HG02610 (cell line): ENCODE measurements around the gene NID2.

Experiments used
- ATAC-seq: cut with Tn5 transposase; IDR thresholded peaks from one replicate; pipeline ENCODE4 v1.9.1; 2021; ENCODE audit warnings: mild to moderate bottlenecking, moderate library complexity; ENCODE audit not compliant: unreplicated experiment

The NID2 gene

DNA sequence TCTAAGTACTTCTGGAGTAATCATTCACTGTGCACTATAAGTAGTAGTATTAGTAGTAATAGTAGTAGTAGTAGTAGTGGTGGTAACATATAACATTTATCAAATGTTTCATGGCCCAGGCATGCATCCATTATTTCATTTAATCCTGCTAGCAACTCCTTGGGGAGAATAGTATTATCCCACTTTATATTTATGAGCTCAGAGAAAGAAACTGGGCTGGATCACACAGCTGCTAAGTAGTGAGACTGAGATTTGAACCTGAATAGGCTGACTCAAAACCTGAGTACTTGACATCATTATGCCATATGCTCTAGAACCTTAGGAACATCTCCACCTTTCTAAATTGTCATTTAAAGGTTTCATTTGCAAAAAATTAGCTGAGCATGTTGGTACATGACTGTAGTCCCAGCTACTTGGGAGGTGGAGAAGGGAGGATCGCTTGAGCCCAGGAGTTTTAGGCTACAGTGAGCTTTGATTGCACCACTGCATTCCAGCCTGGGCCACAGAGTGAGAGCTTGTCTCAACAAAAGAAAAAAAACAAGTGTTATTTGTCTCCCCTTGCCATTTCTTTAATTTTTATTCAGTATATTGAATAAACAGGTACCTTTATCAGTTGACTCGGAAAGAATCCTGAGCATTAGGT, 11.4 kb upstream of the NID2 start:
- no peak for ATAC-seq

DNA sequence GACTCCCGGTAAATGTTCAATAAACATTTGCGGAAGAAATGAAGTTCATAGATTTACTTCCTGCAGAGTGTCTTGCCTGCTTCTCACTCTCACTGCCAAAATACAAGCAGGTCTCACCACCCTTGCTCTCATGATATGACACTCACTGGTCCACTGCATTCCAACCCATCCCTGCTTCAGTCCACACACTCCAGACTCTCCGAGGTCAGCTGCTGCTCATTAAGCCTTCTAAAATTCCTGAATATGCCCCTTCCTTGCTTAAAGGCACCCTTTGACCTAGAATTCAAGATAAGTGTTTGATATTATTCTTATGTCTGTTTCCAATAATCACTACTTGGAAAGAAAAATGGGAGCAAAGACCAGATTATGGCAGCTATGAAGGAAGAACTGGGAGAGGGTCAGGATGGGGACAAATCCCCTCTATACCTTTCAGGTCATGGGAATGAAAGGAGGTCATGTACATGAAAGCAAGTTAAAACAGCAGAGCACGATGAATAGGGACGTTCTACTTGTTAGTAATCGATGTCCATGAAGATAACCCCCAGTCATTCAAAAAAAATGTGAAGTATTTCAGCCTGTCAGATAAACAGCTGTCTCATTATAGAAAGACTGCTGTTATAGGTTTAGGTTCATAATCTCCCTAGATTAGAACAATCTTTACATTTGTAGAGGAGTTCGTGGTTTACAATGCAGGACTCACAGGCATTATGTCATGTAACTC, 10.5 kb upstream of the NID2 start:
- ATAC-seq = no peak

DNA sequence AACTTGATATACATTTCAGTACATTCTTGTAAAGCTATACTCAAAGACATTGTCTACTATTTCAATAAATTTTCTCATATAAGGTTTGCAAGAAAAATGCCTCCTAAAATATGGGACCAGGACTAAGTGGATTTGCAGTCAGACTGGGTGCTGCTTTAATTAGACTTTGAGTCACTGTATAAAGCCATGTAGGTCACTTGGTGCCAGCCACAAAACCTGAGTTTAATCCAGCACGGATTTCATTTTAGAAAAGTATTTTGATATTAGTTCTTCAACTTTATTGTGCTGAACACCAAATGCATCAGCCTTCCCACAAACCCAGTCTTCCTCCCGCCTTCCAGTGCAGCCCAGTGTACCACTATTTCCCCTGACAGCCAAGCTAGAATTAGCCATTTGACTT, 9.9 kb upstream of the NID2 start:
- ATAC-seq = no peak

DNA sequence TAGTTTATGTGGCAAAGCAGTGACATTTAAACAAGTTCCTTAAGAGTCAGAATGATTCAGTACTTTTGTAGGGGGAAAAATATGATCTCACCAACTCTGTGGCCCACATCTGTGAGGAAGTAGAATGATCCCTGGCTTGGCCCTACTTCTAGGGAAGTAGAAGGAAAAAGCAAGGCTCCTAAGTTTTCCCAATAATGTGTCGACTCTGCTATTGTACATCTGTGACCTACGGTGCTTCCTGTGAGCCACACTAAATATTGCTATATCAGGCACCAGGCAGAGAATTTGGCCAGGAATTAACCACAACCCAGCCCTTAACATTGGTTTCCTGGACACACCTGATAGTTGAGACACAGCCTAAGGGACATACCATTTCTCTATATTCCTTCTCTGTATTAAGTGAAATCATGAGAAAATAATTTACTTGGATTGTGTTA, 9.3 kb upstream of the NID2 start:
- ATAC-seq = no peak

DNA sequence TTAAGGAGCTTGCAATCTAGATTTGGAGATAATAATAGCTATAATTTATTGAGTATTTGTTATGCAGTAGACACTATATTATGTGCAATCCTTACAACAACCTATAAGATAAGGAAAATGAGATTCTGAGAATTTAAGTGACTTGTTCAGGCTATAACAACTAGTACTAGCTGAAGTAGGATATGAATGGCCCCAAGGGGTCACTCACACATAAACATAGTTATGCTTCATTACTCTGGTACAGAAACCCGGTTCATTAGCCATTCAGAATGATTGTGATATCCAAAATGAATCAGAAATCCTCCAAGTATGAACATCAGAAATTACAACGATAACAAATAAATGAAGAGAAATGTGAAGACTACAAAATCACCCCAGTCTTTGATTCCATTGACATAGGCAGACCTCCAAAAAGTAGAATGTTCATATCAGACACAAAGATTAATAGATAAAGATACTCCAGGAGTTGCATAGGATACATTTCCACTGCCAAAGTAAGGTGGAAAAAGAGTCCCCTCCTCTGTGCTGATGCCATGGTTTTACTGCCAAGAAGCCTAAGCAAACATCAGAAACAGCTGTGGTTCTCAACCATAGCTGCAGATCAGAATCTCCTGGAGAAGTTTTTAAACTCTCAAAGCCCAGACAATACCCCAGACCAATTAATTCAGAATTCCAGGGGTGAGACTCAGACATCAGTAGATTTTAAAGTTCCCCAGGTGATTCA, 8.6 kb upstream of the NID2 start:
- no peak for ATAC-seq

DNA sequence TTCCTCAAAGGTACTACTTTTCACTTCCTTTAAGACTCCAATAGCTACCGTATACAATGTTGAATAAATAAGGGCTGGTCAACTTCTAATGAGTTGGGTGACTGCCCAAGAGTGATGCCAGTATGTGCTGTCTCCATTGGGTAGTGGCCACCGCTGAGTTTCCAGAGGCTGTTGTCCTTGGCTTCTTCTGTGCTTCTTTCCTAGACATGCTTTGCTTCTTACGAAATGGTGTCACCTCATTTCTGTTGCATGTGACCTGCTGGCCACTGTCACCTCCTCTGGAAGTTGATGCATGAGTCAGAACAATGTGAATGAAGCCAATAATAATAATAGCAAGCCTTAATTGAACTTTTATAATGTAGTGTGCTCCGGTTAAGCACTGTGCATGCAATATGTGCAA, 7.5 kb upstream of the NID2 start:
- no peak for ATAC-seq

DNA sequence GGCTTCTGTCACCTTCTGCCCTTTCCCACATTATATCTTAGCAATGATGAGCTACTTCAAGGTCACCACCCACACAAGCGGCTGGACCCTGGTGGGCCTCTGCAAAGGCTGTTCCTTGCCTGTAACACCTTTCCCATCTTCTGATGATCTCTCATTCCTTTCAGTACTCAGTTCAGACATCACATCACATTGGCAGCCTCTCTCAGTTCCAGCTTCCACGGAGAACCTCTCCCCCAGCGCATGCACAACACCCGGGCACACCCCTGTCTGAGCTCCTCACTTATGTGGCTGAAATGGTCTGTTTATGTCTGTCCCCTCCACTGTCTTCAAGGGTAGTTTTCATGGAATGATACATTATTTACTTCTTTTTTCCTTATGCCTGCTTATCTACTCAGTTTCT, 6.5 kb upstream of the NID2 start:
- no peak for ATAC-seq

DNA sequence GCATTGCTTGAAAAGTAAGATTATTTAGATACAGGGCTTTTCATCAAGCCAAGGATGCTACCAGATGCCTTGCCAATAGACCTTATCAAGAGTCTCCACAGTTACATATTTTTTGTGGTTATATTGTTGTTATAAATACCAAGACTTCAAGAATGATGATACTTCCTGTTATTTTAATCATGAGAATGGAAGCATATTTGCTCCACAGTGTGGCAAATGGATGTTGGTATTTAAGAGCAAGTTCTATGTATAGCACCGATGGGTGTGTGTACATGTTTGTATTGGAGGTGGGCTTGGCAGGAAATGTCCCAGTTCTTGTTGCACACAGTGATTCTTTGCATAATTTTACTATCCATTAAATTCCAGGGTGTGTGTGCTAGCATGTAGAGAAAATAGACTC, 4.4 kb upstream of the NID2 start:
- no peak for ATAC-seq

DNA sequence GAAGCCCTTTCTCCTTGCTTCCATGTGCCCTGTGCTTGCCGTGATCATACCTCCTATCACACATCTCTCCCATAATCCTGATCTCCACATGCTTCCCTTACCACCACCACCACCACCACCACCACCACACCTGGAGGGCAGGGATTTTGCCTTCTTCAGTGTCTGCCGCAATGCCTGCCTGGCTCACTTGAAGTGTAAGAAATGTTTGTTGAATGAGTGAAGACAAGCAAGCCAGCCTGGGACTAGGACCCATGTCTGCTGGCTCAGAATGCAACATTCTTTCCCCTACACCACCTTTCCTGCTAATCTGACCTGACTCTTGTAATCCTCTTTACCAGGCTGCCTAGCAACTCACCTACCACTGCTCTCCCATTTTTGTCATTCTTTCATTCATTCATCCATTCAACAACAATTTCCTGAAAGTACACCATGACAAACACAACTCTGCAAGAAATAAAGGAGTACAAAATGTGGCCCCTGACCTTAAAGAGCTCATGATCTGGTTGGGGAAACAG, 3.5 kb upstream of the NID2 start:
- no peak for ATAC-seq

DNA sequence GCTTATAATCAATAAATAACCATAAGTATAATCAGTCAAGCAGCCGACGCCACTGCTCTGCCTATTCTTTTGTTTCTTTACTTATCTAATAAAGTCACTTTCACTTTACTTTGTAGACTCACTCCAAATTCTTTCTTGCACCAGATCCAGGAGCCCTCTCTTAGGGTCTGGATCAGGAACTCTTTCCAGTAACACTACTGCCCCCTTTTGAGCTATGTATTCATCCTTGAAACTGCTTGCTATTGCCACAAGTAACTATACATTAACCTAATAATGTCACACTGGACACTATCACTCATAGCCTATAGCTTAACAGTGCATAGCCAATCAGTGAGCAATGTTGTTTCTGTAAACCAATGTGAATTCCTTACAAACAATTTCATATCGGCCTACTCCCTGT, 2.8 kb upstream of the NID2 start:
- ATAC-seq = no peak

DNA sequence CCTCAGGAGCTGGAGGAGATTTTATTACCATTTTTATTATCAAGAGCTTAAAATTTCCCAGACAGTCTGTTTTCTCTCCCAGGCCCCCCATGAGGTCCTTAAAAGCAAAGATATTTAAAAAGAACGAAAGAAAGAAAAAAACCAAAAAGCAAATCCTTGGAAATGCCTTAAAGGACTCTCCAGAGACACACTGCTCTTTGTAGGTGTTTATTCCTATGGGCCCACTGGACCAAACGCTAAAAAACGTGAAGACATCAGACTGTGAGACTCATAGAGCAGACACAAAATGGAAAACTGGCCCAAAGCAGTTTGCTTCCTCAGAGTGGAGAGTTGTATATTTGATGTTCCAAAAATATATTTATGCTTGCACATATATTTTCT, 1.2 kb upstream of the NID2 start:
- no peak for ATAC-seq

DNA sequence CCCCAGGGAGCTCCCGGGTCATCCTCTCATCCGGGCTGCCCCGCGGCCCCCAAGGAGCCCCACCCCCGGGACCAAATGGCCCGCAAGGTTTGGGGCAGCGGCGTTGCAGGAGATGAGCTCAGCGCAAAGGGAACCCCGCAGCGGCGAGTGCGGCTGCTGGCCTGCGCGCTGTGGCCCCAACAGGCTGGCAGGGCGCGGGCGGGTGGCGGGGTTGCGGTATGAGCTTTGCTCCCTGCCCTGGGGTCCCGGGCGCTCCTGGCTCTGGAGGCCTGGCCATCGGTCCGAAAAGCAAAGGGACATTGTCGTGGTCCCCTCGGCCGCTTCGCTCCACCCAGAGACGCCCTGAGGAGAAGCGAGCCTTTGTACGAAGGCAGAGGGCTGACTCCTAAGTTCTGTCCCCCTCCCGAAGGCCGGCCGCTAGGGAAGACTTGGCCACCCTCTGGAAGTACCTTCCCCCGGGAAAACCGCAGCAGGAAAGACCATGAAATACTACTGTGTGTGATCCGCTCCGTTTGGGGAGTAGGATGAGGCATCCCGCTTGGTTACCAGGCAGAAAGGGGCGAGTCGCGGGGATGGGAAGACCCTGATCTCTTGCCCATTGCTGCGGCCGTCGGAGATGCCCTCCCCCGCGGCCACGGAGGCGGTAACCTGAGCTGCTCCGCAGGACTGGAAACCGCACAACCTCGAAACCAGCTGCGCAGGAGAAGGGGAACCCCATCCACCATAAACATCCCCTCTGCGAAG, 620 bp upstream of the NID2 start:
- no peak for ATAC-seq

DNA sequence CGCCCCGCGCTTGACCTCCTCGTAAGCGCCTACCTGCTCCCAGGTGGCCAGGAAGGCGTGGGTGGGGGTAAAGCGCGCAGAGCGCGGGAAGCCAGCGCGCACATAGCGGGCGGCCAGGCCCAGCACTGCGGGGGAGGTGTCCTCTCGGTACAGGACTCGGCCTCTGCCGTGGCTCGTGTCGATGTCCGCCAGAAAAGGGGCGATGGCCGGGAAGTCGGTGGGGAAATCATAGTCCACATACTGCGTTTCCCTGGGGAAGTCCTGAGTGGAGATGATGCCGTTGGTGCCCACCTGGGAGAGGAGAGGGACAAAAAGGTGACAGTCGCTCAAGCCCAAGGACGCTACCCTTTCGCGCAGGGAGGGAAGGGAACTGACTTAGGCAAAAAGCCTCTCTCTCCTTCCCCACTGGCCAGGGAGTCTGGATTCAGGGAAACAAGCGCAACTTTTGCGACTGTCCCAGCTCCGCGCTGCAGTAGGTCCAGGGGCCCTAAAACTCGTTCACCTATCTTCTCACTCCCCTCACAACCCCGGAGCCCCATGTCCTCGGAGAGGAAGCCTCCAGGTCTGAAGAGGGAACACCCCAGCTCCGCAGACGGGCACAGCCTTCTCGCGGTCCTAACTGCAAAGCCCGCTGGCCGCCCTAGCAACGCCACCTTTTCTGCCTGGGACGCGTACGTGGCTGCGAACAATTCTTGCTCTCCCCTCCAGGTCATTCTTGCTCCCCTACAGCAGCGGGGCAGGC, 815 bp downstream of the NID2 start:
- no peak for ATAC-seq

DNA sequence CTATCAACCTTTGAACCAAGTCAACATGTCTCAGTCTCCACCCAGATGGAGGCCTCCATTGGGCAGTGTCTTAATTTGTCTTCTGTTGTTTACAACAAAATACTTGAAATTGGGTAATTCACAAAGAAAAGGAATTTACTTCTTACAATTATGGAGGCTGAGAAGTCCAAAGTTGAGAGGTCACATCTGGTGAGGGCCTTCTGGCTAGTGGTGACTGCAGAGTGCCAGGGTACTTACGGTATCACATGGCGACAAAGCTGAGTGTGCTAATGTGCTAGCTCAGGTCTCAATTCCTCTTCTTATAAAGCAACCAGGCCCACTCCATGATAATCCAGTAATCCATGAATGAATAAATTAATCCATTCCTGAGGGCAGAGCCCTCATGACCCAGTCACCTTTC, 4.7 kb downstream of the NID2 start:
- no peak for ATAC-seq

DNA sequence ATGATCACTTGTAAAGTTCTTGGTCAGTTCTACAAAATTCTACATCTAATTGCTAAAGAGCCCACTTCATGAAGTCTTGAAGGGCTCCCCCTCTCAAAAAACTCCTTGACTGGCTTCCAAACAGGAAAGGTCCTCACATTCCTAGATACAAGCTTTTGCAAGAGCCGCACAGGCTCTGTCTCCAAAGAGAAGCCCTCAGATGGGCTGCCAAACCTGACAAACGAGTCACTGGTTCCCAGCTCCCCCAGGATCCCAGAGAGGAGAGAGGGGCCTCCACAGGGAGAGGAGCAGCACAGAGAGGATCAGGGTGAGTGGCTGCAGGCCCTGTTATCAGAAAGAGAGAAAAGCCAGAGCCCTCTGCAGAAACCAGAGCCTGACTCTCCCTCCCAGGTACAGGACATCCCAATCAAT, 5.8 kb downstream of the NID2 start:
- ATAC-seq = no peak

DNA sequence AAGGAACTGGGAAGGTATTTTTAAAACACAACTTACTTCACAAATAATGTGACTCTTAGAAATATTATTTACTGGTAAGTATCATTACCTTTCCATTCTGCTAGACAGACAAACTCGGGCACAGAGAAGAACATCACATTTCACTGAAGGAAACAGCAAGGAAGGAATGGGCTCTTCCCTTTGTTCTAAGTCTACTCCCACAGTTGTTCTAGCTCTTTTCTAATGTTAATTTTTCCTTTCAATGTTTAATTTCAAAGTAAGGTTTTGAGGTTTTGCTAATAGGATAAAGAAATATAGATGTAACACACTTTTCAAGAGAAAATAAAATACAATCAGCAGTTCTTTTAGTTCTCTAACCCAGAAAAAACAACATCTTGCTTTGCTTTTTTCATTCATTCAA, 7.0 kb downstream of the NID2 start:
- ATAC-seq = no peak

DNA sequence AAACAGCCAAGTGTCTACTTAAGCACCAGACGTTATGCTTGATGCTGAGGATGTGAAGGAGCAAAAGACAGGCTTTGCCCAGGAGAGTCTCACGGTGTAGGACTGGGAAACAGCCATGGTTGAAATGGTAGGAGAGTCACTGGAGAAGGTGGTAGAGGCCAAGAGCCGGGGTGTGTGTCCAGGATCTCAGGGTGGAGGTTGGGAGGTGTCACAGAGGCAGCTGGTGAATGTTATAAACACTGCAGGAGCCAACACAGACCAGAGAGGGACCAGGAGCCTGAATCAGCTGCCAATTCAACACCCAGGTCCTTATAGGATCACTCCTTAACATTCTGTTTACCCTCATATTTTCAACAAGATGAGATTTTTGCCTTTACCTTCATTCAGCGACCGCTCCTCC, 7.5 kb downstream of the NID2 start:
- ATAC-seq = no peak

DNA sequence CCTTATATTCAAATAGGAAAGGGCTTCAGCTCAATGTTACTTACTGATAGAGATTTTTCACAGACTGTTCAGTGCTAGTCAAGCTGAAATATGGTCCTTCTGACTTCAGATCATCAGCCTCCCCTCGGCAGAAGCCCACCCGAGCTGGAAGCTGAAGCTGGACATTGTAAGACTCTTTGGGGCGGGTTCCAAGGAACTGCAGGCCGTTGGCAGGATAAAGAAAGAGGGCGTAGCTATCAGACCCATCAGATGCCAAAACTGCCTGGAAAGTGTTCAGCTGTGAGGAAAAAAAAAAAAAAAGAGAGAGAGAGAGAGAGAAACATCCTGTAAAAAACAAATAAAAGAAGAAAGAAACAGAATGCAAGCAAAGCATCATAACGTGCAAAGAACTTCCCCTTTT, 8.8 kb downstream of the NID2 start:
- ATAC-seq = no peak

DNA sequence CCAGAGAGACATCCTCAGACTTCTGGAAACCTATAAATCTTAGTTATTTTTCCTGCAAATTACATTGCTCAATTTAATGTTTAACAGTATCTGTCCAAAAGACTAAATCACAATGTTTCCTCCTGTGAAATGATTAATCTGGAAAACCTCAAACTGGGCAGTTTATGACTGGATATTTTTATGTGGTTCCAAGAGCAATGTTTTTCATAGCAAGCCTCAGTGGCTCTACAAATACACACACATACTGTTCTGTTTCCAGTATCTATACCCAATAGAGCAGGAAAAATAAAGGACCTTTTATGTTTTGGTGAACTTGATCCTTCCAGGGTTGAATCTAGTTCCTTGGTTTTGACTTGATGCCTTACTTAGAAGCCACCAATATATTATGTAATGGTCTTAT, 9.2 kb downstream of the NID2 start:
- no peak for ATAC-seq

DNA sequence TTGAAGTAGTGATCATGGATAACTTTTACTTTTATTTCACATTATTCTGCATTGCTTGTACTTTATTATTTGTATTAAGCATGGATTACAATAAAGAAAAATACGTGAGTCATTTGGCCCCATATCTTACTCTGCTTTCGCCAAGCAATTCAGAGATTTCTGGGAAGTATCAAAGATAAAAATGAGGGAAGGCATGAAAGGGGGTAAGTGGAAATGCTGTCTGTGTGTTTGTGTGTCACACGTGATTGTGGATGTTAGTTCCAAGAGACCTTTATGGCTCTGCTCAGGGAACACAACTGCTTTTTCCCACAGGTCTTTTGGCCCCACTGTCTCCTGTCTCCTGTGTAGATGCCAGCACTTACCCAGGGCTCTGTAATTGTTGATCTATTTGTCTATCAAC, 10.5 kb downstream of the NID2 start:
- no peak for ATAC-seq

DNA sequence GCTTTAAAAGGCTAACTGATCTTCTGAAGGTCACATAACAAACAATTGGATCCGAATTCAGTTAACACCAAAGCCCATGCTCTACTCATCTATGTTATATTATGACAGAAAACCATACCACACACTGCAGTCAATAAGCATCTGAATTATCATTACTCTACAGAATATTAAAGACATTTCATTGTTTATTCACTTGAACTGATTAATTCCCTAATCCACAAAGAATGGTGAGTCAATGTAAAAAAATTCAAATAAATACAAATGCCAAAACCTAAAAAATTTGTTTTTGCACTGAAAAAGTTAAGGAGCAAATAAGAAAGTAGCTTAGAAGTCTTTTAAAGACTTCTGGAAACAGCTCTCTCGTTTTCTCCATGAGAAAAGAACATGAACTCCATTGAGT, 13.7 kb downstream of the NID2 start:
- no peak for ATAC-seq
